PC-9 (cell line): ENCODE measurements around the gene CD4.

Experiments used
- CTCF ChIP-seq: fragments of 200-600 bp; sonication (generic); conservative IDR thresholded peaks from 2 replicates; pipeline ENCODE4 v1.6.1; 2017; ENCODE audit warnings: mixed run types, antibody characterized with exemption, mild to moderate bottlenecking, moderate library complexity
- EZH2 ChIP-seq: fragments of 200-600 bp; sonication (generic); IDR thresholded peaks from 2 replicates; pipeline ENCODE4 v1.8.0; 2017; ENCODE audit warnings: antibody characterized with exemption, low read depth

GRCh38 chr12:6784761-6785160 is 4.6 kb upstream of the CD4 start:
- TF ChIP-seq CTCF (no peak), EZH2 (no peak)
